Bronchial epithelial cell (primary cell): ENCODE measurements around the gene RAET1G. TPM values are rescaled to one million over a fixed set of nuclear protein-coding genes. Genes with fewer than 3 reads are reported as not detected.
"Not testable (repeated sequence)": the region's sequence is repeated elsewhere in the genome, so short reads cannot be mapped to it uniquely, and the experiment has no call there.

Source experiments
- DNase-seq: peaks from one replicate; pipeline ENCODE4 v3.0.0-alpha.2; 2010; ENCODE audit warnings: low read depth
- FAIRE-seq: peaks from 2 replicates; lab custom pipeline; 2011; peaks lifted over from hg19 to GRCh38; lab: Jason Lieb, UNC
- H3K27me3 ChIP-seq: 2 replicates; pipeline ENCODE4 v1.5.1; 2011; ENCODE audit warnings: low read length; ENCODE audit not compliant: control insufficient read depth, insufficient read depth
- H3K36me3 ChIP-seq: 2 replicates; pipeline ENCODE4 v1.5.1; 2011; ENCODE audit warnings: low read length; ENCODE audit not compliant: control insufficient read depth, insufficient read depth
- H3K4me3 ChIP-seq: 2 replicates; pipeline ENCODE4 v1.5.1; 2011; ENCODE audit warnings: mild to moderate bottlenecking, low read depth, low read length, control low read depth
- total RNA-seq: library from RNA; depleted of rRNA; stranded (reverse); fragments of >200 nt; gene quantifications from 2 replicates; pipeline ENCODE4 v1.2.1, GENCODE V29; 2014
- TF ChIP-seq, protein P1 (sequence below): IDR thresholded peaks from 2 replicates; pipeline ENCODE4 v1.5.1; 2011; ENCODE audit warnings: mild to moderate bottlenecking, moderate library complexity, low read length, control low read depth, inconsistent platforms; ENCODE audit not compliant: insufficient read depth, severe bottlenecking

RAET1G gene
- total RNA-seq, 1 donor from 2014 or later: 45.0 TPM

GRCh38 chr6:149934249-149935156, 11.6 kb upstream of the RAET1G start:
- peak; percentile 63 for DNase-seq

GRCh38 chr6:149933461-149933860, 10.5 kb upstream of the RAET1G start:
- H3K4me3 ChIP-seq: no peak overlapping the region
- TF ChIP-seq, protein P1, sequence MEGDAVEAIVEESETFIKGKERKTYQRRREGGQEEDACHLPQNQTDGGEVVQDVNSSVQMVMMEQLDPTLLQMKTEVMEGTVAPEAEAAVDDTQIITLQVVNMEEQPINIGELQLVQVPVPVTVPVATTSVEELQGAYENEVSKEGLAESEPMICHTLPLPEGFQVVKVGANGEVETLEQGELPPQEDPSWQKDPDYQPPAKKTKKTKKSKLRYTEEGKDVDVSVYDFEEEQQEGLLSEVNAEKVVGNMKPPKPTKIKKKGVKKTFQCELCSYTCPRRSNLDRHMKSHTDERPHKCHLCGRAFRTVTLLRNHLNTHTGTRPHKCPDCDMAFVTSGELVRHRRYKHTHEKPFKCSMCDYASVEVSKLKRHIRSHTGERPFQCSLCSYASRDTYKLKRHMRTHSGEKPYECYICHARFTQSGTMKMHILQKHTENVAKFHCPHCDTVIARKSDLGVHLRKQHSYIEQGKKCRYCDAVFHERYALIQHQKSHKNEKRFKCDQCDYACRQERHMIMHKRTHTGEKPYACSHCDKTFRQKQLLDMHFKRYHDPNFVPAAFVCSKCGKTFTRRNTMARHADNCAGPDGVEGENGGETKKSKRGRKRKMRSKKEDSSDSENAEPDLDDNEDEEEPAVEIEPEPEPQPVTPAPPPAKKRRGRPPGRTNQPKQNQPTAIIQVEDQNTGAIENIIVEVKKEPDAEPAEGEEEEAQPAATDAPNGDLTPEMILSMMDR: no peak
- no peaks in the 10 kb centered on the region for H3K27me3 ChIP-seq
- FAIRE-seq (no peak), DNase-seq (no peak)
- no peaks in the 10 kb centered on the region for H3K36me3 ChIP-seq

More at GRCh38 chr6:149934249-149935156, 11.6 kb upstream of the RAET1G start:
- FAIRE-seq: peak; percentile 55
- no peaks in the 10 kb centered on the region for H3K27me3 ChIP-seq
- no peaks in the 10 kb centered on the region for H3K36me3 ChIP-seq
- TF ChIP-seq, protein P1: peak; percentile 54
- H3K4me3 ChIP-seq: no peak overlapping the region

GRCh38 chr6:149933036-149933435, 10.1 kb upstream of the RAET1G start:
- no peak for DNase-seq
- Histone ChIP-seq H3K4me3 (no peak overlapping the region), H3K36me3 (no peaks in the 10 kb centered on the region), H3K27me3 (no peaks in the 10 kb centered on the region)
- TF ChIP-seq, protein P1: no peak
- no peak for FAIRE-seq

DNA sequence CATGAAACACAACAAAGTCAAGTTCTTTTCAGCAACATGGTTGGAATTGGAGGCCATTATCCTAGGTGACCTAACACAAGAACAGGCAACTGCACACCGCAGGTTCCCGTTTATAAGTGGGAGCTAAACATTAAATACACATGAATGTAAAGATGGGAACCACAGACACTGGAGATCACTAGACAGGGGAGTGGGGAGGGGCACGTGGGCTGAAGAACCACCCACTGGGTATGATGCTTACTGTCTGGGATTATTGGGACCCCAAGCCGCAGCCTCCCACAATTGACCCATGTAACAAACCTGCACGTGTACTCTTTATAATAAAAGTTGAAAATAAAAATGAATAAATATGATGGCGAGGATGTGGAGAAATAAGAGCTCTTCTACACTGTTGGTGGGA, 8.6 kb upstream of the RAET1G start:
- Histone ChIP-seq H3K27me3 (no peaks in the 10 kb centered on the region), H3K36me3 (no peaks in the 10 kb centered on the region), H3K4me3 (no peak overlapping the region)
- DNase-seq: no peak
- FAIRE-seq: no peak
- TF ChIP-seq, protein P1: no peak

DNA sequence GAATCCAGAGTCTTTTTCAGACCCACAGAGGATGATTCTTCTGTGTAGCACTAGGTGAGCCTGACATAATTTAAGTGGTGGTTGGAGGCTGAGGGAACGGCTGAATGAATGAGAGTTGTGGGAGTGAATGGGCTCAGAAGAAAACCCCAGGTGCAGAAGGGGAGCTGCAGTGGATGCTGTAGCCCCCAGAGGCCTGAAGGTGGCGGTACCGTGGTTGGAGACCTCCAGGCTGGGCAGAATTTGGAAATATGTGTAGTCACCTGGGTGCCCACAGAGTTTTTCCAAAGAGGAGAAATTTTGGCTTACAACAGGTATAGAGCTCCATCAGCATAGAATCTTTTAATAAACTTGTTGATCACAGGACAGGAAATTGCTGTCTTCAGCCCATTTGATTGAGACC, 6.5 kb upstream of the RAET1G start:
- no peaks in the 10 kb centered on the region for H3K27me3 ChIP-seq
- FAIRE-seq (no peak), DNase-seq (no peak)
- no peaks in the 10 kb centered on the region for H3K36me3 ChIP-seq
- no peak overlapping the region for H3K4me3 ChIP-seq
- TF ChIP-seq, protein P1: peak; percentile 48

- FAIRE-seq, DNase-seq, H3K36me3 ChIP-seq, H3K27me3 ChIP-seq, H3K4me3 ChIP-seq: not testable (repeated sequence)
Measured at GRCh38 chr6:149927025-149927424, 4.1 kb upstream of the RAET1G start.
